VCaP (cell line): ENCODE data around the gene CFAP100.

Experiments
- H3K27ac ChIP-seq: fragments of 450-650 bp; 2 replicates; pipeline ENCODE4 v1.5.1; 2017
- TF ChIP-seq, protein P1 (sequence below): fragments of 450-650 bp; conservative IDR thresholded peaks from 2 replicates; pipeline ENCODE4 v1.5.1; 2017; ENCODE audit warnings: mild to moderate bottlenecking, moderate library complexity

CFAP100 gene

DNA sequence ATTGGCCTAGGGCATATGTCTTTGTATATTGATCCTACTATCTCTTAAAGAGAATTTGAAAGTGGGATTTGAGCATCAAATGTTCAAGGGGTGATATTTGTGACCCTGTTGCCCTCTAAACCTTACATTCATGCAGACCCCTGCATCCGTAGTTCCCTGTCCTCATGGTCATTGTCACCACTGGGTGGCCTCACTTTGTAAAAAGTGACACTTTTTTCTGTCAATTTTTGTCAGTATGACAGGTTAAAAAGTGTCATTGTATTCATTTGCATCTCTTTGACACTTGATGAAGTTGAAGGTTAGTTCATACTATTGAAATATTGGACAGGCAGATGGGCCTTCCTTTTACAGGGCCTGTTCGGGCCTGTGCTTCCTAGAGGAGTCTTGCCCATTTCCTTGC lies 25.2 kb upstream of the CFAP100 start:
- no peak overlapping the region for H3K27ac ChIP-seq
- TF ChIP-seq, protein P1, sequence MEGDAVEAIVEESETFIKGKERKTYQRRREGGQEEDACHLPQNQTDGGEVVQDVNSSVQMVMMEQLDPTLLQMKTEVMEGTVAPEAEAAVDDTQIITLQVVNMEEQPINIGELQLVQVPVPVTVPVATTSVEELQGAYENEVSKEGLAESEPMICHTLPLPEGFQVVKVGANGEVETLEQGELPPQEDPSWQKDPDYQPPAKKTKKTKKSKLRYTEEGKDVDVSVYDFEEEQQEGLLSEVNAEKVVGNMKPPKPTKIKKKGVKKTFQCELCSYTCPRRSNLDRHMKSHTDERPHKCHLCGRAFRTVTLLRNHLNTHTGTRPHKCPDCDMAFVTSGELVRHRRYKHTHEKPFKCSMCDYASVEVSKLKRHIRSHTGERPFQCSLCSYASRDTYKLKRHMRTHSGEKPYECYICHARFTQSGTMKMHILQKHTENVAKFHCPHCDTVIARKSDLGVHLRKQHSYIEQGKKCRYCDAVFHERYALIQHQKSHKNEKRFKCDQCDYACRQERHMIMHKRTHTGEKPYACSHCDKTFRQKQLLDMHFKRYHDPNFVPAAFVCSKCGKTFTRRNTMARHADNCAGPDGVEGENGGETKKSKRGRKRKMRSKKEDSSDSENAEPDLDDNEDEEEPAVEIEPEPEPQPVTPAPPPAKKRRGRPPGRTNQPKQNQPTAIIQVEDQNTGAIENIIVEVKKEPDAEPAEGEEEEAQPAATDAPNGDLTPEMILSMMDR: no peak

DNA sequence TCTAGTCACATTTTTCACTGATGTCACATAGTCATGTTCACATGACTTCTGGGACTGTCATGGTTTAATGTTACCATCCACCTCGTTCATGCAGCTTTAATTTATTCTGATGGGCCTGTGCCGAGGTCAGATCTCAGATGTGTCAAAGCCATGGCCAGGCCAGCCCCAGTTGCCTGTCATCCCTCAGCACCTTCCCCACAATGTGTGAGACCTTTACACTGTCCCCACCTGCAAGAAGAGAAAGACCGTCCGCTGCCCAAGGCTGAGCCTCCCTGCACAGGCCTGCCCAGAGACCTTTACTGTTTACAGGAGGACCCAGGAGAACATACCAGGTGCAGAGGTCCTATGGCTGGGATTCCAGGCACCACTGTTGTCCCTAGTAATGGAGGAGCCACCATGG lies 24.7 kb upstream of the CFAP100 start:
- TF ChIP-seq, protein P1: no peak
- H3K27ac ChIP-seq: no peak overlapping the region

DNA sequence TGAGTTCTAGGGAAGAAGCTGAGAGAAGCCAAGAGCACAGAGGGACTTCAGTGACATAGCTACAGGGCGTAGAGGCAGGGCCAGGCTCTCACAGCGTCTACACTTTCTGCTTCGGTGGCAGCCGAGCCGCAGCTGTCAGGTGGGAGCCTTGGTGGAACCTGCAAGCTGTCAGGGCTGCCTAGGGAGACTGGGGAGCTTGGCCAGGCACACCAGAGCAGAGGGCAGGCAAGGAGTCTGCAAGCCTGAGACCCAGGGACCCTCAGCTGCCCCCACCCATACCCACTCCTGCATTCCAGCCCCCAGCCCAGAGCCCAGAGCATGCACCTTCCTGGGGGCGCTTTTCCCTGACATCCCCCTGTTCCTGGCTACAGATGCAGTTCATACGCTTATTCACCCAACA lies 24.1 kb upstream of the CFAP100 start:
- no peak overlapping the region for H3K27ac ChIP-seq
- TF ChIP-seq, protein P1: no peak

DNA sequence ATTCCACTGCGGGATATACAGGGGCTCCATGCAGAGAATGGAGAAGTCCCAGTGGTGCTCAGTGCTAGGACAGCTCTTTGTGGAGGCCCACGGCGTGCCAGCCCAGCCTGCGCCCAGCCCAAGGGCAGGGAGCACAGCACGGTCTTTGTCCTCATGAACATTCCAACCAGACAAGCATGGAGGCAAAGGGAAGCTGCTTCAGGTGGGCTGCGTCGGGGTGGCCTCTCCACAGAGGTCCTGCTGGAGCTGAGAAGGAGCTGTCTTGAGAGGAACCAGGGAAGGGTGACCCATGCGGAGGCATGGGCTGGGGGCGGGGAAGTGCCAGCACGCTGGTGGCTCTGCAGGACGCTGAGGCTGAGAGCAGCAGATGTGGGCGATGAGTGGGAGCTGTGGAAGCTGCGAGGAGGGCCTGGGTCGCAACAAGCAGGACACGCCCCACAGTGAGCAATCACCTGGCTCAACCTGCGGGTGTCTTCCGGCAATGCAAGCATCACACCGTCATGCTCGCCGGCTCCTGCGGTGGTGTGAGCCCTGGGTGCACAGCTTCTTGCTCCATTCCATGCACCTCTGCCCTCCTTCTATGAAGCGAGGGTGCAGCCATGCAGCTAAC lies 23.5 kb upstream of the CFAP100 start:
- no peak overlapping the region for H3K27ac ChIP-seq
- TF ChIP-seq, protein P1: no peak

DNA sequence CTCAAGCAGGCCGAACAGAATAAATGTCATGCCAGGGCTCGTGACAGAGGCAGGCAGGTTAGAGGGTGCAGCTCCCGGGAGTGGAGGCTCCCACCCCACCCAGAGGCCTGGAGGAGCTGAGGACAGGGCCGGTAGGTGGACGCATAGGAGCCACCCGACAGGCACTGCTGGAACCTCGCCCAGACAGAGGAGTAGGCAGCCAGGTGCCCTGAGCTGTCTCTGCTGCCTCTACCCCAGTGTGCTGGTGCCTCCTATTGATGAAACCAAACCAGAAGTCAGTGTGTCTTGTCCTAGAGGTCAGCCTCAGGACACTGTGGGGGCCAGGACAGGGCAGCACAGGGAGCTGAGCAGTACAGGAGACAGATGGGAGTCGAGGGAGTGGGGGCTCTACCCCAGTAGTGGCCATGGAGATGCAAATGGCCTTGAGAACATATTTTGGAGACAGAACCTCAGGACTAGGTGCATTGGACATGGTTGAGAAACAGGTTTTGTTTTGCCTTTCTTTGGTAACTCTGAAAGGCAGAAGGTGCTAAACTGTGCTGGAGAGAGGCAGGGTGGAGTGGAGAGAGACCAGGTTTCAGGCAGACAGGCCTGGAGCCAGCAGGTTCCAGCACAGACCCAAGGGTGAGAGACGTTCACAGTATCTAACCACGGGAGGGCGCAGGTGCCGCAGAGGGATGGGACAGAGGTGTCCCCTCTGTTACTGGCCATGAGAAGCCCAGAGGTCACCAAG lies 22.1 kb upstream of the CFAP100 start:
- H3K27ac ChIP-seq: no peak overlapping the region
- TF ChIP-seq, protein P1: no peak

DNA sequence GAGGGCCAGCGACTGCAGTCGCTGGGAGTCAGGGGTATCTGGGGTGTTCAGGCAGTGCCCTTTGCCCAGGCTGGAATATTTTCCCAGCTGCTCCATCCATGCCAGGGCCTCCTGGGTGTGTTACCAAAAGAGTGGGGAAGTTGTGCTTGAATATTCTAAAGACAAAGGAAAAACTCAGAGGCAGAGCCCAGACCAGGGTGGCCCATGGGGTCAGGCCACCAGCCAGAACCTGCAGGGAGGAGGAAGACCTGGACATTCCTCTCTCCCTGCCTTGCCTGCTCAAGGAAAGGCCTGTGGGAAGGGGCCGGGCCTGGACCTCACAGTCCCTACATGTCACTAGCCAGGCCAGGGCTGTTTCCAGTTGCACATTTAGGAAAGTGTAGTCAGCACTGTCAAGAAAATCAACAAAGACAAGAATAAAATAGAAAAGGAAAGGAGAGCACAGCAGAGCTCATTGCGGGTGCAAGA lies 21.5 kb upstream of the CFAP100 start:
- TF ChIP-seq, protein P1: no peak
- H3K27ac ChIP-seq: no peak overlapping the region

- H3K27ac ChIP-seq: no peak overlapping the region
- TF ChIP-seq, protein P1: no peak
Observed at GRCh38 chr3:126373682-126374601, 20.8 kb upstream of the CFAP100 start.
